Parathyroid adenoma (tissue), 2 donors: ENCODE results near the gene STX4.

Source experiments
- H2AFZ ChIP-seq: fragments of 300-600 bp; sonication (generic); one replicate; pipeline ENCODE4 v1.7.0; 2017; ENCODE audit warnings: antibody characterized with exemption, mild to moderate bottlenecking
- H3K27ac ChIP-seq: fragments of 300-600 bp; sonication (generic); one replicate; pipeline ENCODE4 v1.7.0; 2017
- H3K27me3 ChIP-seq: fragments of 300-600 bp; sonication (generic); one replicate; pipeline ENCODE4 v1.7.0; 2017; ENCODE audit warnings: low read length; ENCODE audit not compliant: control insufficient read depth, insufficient read depth
- H3K36me3 ChIP-seq: fragments of 300-600 bp; sonication (generic); one replicate; pipeline ENCODE4 v1.7.0; 2017; ENCODE audit warnings: low read length; ENCODE audit not compliant: control insufficient read depth, insufficient read depth
- H3K4me1 ChIP-seq: fragments of 300-600 bp; sonication (generic); one replicate; pipeline ENCODE4 v1.7.0; 2017; ENCODE audit warnings: control low read depth
- H3K4me2 ChIP-seq: fragments of 300-600 bp; sonication (generic); one replicate; pipeline ENCODE4 v1.7.0; 2017; ENCODE audit warnings: low read length
- H3K4me3 ChIP-seq: fragments of 300-600 bp; sonication (generic); one replicate; pipeline ENCODE4 v1.7.0; 2017; ENCODE audit warnings: low read depth, low read length
- H3K79me2 ChIP-seq: fragments of 300-600 bp; sonication (generic); one replicate; pipeline ENCODE4 v1.7.0; 2017; ENCODE audit warnings: control low read depth
- H3K9ac ChIP-seq: fragments of 300-600 bp; sonication (generic); one replicate; pipeline ENCODE4 v1.7.0; 2017; ENCODE audit warnings: mild to moderate bottlenecking
- H3K9me3 ChIP-seq: fragments of 300-600 bp; sonication (generic); one replicate; pipeline ENCODE4 v1.7.0; 2017; ENCODE audit warnings: low read length; ENCODE audit not compliant: control insufficient read depth
- CTCF ChIP-seq: fragments of 300-600 bp; sonication (generic); IDR thresholded peaks from one replicate; pipeline ENCODE4 v1.7.0; 2017; ENCODE audit warnings: antibody characterized with exemption, mild to moderate bottlenecking
- donor health status: primary hyperparathyroidism.

STX4 gene

DNA sequence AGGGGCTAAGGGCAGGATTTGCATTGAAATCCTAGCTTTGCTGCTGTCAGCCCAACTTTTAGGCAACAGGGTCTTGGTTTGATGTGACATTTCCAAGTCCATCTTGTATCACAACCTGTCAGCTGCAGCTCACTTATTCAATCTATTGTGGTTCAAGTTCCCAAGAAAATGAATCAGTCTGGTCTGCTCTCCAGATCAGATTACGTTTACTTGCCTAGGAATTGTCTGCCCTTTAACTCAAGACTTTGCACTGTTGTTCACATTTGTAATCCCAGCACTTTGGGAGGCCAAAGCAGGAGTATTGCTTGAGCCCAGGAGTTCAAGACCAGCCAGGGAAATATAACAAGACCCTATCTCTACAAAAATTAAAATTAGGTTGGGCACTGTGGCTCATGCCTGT, 10.0 kb downstream of the STX4 start:
- no peak for TF ChIP-seq CTCF
- Histone ChIP-seq H2AFZ (no peak overlapping the region), H3K9me3 (no peaks in the 10 kb centered on the region), H3K4me3 (no peak overlapping the region), H3K27ac (no peak overlapping the region), H3K4me2 (no peak overlapping the region), H3K36me3 (no peaks in the 10 kb centered on the region), H3K27me3 (no peaks in the 10 kb centered on the region), H3K79me2 (no peaks in the 10 kb centered on the region), H3K4me1 (no peaks in the 10 kb centered on the region), H3K9ac (no peak overlapping the region)

- Histone ChIP-seq H3K4me1 (no peaks in the 10 kb centered on the region), H3K27ac (no peak overlapping the region), H3K9ac (no peak overlapping the region), H3K4me3 (no peak overlapping the region), H3K9me3 (no peaks in the 10 kb centered on the region), H3K27me3 (no peaks in the 10 kb centered on the region), H2AFZ (no peak overlapping the region), H3K4me2 (no peak overlapping the region), H3K79me2 (no peaks in the 10 kb centered on the region), H3K36me3 (no peaks in the 10 kb centered on the region)
- TF ChIP-seq CTCF = no peak
Measured at GRCh38 chr16:31043898-31044481, 10.6 kb downstream of the STX4 start.

GRCh38 chr16:31050280-31051030, 17.1 kb downstream of the STX4 start:
- no peak overlapping the region for H3K4me3 ChIP-seq
- H3K4me2 ChIP-seq = no peak overlapping the region
- H3K79me2 ChIP-seq = no peaks in the 10 kb centered on the region
- H3K4me1 ChIP-seq = no peaks in the 10 kb centered on the region
- H3K27me3 ChIP-seq = no peaks in the 10 kb centered on the region
- H3K9me3 ChIP-seq = no peaks in the 10 kb centered on the region
- H3K27ac ChIP-seq = no peak overlapping the region
- H3K9ac ChIP-seq = no peak overlapping the region
- H2AFZ ChIP-seq = no peak overlapping the region
- no peak for TF ChIP-seq CTCF
- no peaks in the 10 kb centered on the region for H3K36me3 ChIP-seq

DNA sequence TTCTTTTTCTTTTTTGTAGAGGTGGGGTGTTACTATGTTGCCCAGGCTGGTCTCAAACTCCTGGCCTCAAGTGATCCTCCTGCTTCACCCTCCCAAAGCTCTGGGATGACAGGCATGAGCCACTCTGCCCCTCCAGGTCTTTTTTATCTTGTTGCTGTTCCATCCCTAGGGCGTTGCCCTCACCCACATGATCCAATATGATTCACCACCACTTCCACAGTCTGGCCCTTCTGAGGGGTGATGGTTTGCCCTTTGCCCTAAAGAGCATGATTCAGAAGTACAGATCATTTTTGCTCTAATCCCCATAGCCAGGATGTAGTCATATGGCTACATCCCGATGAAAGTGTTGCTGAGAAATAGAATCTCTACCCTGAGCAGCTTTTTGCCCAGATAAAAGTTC, 18.8 kb downstream of the STX4 start:
- Histone ChIP-seq H3K27me3 (no peaks in the 10 kb centered on the region), H3K27ac (no peak overlapping the region), H3K4me1 (no peaks in the 10 kb centered on the region), H3K4me3 (no peak overlapping the region), H3K9ac (no peak overlapping the region), H3K36me3 (no peaks in the 10 kb centered on the region), H2AFZ (no peak overlapping the region), H3K79me2 (no peaks in the 10 kb centered on the region), H3K4me2 (no peak overlapping the region), H3K9me3 (no peaks in the 10 kb centered on the region)
- no peak for TF ChIP-seq CTCF

GRCh38 chr16:31055613-31056012, 22.3 kb downstream of the STX4 start:
- no peaks in the 10 kb centered on the region for H3K27me3 ChIP-seq
- no peak overlapping the region for H3K27ac ChIP-seq
- H3K4me1 ChIP-seq = no peaks in the 10 kb centered on the region
- no peaks in the 10 kb centered on the region for H3K79me2 ChIP-seq
- TF ChIP-seq CTCF = no peak
- no peak overlapping the region for H3K4me3 ChIP-seq
- H3K4me2 ChIP-seq = no peak overlapping the region
- H3K9me3 ChIP-seq = no peaks in the 10 kb centered on the region
- H3K9ac ChIP-seq = no peak overlapping the region
- H2AFZ ChIP-seq = no peak overlapping the region
- H3K36me3 ChIP-seq = no peaks in the 10 kb centered on the region
